GM21528 (cell line): Measurements from ENCODE around the gene SLC39A12.

Experiments
- ATAC-seq: cut with Tn5 transposase; IDR thresholded peaks from one replicate; pipeline ENCODE4 v1.9.1; 2021; ENCODE audit warnings: mild to moderate bottlenecking, moderate library complexity; ENCODE audit not compliant: unreplicated experiment, low FRiP score

The SLC39A12 gene

DNA sequence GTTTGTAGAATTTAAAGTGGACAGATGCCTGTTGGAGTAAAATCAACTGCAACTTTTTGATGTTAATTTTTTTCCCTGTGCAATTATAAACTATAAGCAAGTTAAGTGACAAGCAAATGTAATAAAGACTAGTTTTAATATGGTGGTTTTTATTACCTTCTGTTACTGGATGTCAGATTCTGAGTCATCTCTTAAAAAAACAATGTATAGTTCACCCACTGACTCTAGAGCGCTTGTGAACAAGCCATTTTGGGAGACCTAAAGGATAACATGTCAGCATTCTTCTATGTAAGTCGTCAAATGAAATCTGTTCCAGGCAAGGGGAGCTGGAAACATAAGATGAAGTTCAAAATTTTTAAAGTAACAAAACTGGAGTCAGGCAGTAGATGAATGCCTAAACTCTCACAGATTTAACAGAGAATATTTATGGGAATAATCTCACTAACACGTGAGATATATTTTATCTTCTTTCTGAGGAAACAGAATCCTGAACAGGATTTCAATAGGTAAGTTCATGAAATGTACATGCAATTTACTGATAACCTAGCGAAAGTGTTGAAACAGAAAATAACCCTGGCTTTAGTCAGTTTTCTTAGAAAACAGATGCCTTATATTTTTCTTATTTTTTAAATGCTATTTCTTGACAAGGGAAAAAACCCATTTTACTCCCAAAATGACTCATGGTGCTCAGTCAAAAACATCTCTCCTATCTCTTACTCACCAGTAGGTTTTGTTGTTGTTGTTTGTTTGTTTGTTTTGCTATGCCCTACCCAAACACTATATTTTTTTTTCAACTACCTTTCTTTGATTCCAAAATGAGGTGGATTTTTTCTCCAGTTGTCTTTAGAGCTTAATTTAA, 91.7 kb downstream of the SLC39A12 start:
- no peak for ATAC-seq

GRCh38 chr10:18044976-18045720, 93.4 kb downstream of the SLC39A12 start:
- ATAC-seq: no peak

DNA sequence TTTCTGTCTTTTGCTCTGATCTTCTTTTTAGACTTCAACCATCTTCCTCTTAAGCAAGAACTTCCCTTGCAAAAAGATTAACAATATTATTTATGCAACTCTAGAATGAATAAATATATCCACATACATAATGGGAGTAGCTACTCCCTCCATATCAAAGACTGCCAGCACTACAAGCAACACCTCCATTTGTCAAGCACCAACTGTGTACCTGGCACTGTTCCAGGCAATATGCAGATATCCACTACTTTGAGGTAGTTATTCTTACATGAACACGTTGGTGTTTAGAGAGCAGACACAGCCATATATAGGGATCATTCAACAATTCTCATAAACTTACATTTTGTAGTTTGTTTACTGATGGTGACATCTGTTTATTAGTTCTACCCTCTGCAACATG, 104.9 kb downstream of the SLC39A12 start:
- no peak for ATAC-seq

- no peak for ATAC-seq
These were observed 108.3 kb downstream of the SLC39A12 start for GRCh38 chr10:18059826-18060559.

DNA sequence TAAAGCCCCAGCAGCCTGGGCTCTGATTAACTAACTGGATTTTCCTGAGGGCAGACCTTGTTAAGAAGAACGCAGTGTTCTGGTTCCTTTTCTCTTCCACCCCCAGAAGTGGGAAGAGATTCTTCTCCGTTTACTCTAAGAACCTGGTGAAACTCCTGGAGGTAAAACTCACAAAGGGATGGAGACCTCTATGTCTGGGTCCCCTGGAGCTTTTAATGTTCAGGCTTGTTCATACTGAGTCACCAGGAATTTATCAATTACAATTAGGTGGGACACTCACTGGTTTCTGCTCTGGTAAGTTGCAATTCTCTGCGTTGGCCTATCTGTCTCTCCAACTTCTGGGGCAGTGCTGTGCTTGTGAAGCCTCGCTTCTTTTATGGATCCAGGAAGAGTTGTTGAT, 115.2 kb downstream of the SLC39A12 start:
- ATAC-seq: no peak

- ATAC-seq: no peak
These were observed 116.7 kb downstream of the SLC39A12 start for GRCh38 chr10:18068401-18068800.

GRCh38 chr10:18071591-18071990, 119.9 kb downstream of the SLC39A12 start:
- ATAC-seq: no peak

- ATAC-seq: no peak
These were observed 121.6 kb downstream of the SLC39A12 start for GRCh38 chr10:18073314-18073713.

GRCh38 chr10:18075881-18076280, 124.2 kb downstream of the SLC39A12 start:
- no peak for ATAC-seq

DNA sequence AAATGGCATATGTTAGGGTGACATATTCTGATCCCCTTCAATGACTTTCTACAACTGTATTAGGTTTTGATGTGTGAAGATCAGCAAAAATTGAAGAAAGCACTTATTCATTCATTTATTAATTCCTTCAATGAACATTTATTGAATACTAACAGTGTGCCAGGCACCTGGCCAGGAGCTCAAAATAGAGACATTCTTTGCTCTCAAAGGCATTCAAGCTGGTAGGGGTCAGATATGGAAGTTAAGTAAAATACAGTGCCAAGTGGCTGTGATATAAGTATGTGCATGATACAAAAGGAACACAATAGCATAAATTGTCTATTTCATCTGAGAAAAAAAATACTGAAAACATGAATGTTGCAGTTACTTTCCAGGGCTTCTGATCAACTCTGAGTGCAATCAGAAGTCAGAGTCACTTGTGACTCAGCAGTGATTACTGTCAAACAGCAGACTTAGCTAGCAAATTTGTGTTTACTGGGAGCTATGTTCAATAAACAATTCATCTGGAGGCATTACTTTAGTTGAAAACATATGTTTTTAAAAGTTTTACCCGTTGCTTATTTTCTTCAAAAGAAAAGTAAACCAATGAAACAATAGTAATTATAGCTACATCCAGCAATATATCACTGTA, 128.1 kb downstream of the SLC39A12 start:
- no peak for ATAC-seq

GRCh38 chr10:18082381-18082780, 130.7 kb downstream of the SLC39A12 start:
- ATAC-seq: no peak

- no peak for ATAC-seq
These were observed 134.1 kb downstream of the SLC39A12 start for GRCh38 chr10:18085855-18086254.

- no peak for ATAC-seq
These were observed 135.0 kb downstream of the SLC39A12 start for GRCh38 chr10:18086746-18087145.

DNA sequence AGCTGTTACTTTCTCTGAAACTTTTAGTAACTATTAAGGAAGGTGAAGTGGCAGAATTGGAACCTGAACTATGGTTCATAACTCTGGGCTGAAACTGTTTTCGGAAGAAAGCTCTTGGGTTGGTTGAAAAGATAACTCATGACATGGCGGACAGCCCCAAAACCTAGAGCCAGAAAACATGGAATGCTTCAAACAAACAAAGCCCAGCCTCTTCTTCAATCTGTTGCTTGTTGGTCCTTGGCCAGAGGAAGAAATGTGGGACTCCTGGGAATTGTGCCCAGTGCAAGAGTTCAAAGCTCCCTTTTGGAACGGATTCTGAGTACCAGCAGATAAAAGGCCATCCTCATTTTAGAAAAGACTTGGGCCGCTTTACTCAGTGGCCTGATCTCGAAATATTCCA, 135.6 kb downstream of the SLC39A12 start:
- no peak for ATAC-seq
